ENCODE results near the gene DSP.

Gene DSP

GRCh38 chr6:7537565-7538174 is 3.8 kb upstream of the DSP start:
- no peak for DNase-seq (ENCODE audit: low read depth, low spot score)

- no peak for DNase-seq (ENCODE audit: low read depth, low spot score)
Measured at GRCh38 chr6:7538484-7538883, 3.0 kb upstream of the DSP start.

GRCh38 chr6:7540595-7540994 is 876 bp upstream of the DSP start:
- DNase-seq (ENCODE audit: low read depth, low spot score): peak; percentile 16

- DNase-seq (ENCODE audit: low read depth, low spot score): peak; percentile 42
Measured at GRCh38 chr6:7542065-7542873, 798 bp downstream of the DSP start.

- DNase-seq (ENCODE audit: low read depth, low spot score): peak; percentile 34
Measured at GRCh38 chr6:7542874-7543624, 1.6 kb downstream of the DSP start.

- DNase-seq (ENCODE audit: low read depth, low spot score): peak; percentile 12
Measured at GRCh38 chr6:7543789-7544424, 2.4 kb downstream of the DSP start.

GRCh38 chr6:7544597-7544996 is 3.1 kb downstream of the DSP start:
- DNase-seq (ENCODE audit: low read depth, low spot score): no peak

- DNase-seq (ENCODE audit: low read depth, low spot score): no peak
Measured at GRCh38 chr6:7545316-7546019, 4.0 kb downstream of the DSP start.

- DNase-seq (ENCODE audit: low read depth, low spot score): no peak
Measured at GRCh38 chr6:7546020-7546369, 4.5 kb downstream of the DSP start.

GRCh38 chr6:7546383-7546782 is 4.9 kb downstream of the DSP start:
- DNase-seq (ENCODE audit: low read depth, low spot score): no peak

GRCh38 chr6:7546896-7547295 is 5.4 kb downstream of the DSP start:
- DNase-seq (ENCODE audit: low read depth, low spot score): no peak

- DNase-seq (ENCODE audit: low read depth, low spot score): no peak
Measured at GRCh38 chr6:7547315-7547714, 5.8 kb downstream of the DSP start.

GRCh38 chr6:7550433-7550801 is 8.9 kb downstream of the DSP start:
- DNase-seq (ENCODE audit: low read depth, low spot score): no peak

GRCh38 chr6:7554533-7555275 is 13.2 kb downstream of the DSP start:
- no peak for DNase-seq (ENCODE audit: low read depth, low spot score)

GRCh38 chr6:7555671-7556070 is 14.2 kb downstream of the DSP start:
- no peak for DNase-seq (ENCODE audit: low read depth, low spot score)

- DNase-seq (ENCODE audit: low read depth, low spot score): no peak
Measured at GRCh38 chr6:7556394-7557106, 15.1 kb downstream of the DSP start.

- DNase-seq (ENCODE audit: low read depth, low spot score): no peak
Measured at GRCh38 chr6:7557652-7558051, 16.2 kb downstream of the DSP start.

GRCh38 chr6:7558781-7559180 is 17.3 kb downstream of the DSP start:
- no peak for DNase-seq (ENCODE audit: low read depth, low spot score)

- no peak for DNase-seq (ENCODE audit: low read depth, low spot score)
Measured at GRCh38 chr6:7559196-7559595, 17.7 kb downstream of the DSP start.

- DNase-seq (ENCODE audit: low read depth, low spot score): no peak
Measured at GRCh38 chr6:7559651-7560385, 18.3 kb downstream of the DSP start.
